Mucosa of stomach (tissue), 1 donor: Measurements from ENCODE around the gene MEF2C.

Source experiments
- H3K27me3 ChIP-seq: one replicate; pipeline ENCODE4 v1.7.0; 2013; ENCODE audit warnings: mild to moderate bottlenecking, low read length; ENCODE audit not compliant: control insufficient read depth, insufficient read depth
- H3K36me3 ChIP-seq: one replicate; pipeline ENCODE4 v1.7.0; 2013; ENCODE audit warnings: low read length; ENCODE audit not compliant: control insufficient read depth, insufficient read depth
- H3K4me1 ChIP-seq: one replicate; pipeline ENCODE4 v1.7.0; 2013; ENCODE audit warnings: mild to moderate bottlenecking, low read length; ENCODE audit not compliant: control insufficient read depth, insufficient read depth
- H3K4me3 ChIP-seq: one replicate; pipeline ENCODE4 v1.7.0; 2013; ENCODE audit warnings: low read length
- H3K9ac ChIP-seq: one replicate; pipeline ENCODE4 v1.7.0; 2013; ENCODE audit warnings: mild to moderate bottlenecking, low read length, moderate library complexity
- H3K9me3 ChIP-seq: one replicate; pipeline ENCODE4 v1.7.0; 2013; ENCODE audit warnings: mild to moderate bottlenecking, low read length, moderate library complexity; ENCODE audit not compliant: control insufficient read depth
- donor health status: Pancreatic carcinoma.

MEF2C gene

GRCh38 chr5:88708682-88709398, 174.1 kb downstream of the MEF2C start:
- no peaks in the 10 kb centered on the region for H3K27me3 ChIP-seq
- H3K9me3 ChIP-seq = no peaks in the 10 kb centered on the region
- no peaks in the 10 kb centered on the region for H3K4me1 ChIP-seq
- H3K9ac ChIP-seq = no peak overlapping the region
- H3K36me3 ChIP-seq = no peaks in the 10 kb centered on the region
- H3K4me3 ChIP-seq = no peak overlapping the region

GRCh38 chr5:88708021-88708420, 175.0 kb downstream of the MEF2C start:
- Histone ChIP-seq H3K36me3 (no peaks in the 10 kb centered on the region), H3K9ac (no peak overlapping the region), H3K4me3 (no peak overlapping the region), H3K9me3 (no peaks in the 10 kb centered on the region), H3K27me3 (no peaks in the 10 kb centered on the region), H3K4me1 (no peaks in the 10 kb centered on the region)

GRCh38 chr5:88707216-88707965, 175.6 kb downstream of the MEF2C start:
- Histone ChIP-seq H3K9me3 (no peaks in the 10 kb centered on the region), H3K27me3 (no peaks in the 10 kb centered on the region), H3K4me1 (no peaks in the 10 kb centered on the region), H3K36me3 (no peaks in the 10 kb centered on the region), H3K4me3 (no peak overlapping the region), H3K9ac (no peak overlapping the region)

GRCh38 chr5:88702332-88702731, 180.7 kb downstream of the MEF2C start:
- no peaks in the 10 kb centered on the region for H3K36me3 ChIP-seq
- no peak overlapping the region for H3K9ac ChIP-seq
- H3K27me3 ChIP-seq = no peaks in the 10 kb centered on the region
- no peak overlapping the region for H3K4me3 ChIP-seq
- no peaks in the 10 kb centered on the region for H3K4me1 ChIP-seq
- no peaks in the 10 kb centered on the region for H3K9me3 ChIP-seq

GRCh38 chr5:88700121-88700520, 182.9 kb downstream of the MEF2C start:
- Histone ChIP-seq H3K4me1 (no peaks in the 10 kb centered on the region), H3K27me3 (peaks cover 15% of the 10 kb centered on the region), H3K36me3 (no peaks in the 10 kb centered on the region), H3K9ac (no peak overlapping the region), H3K9me3 (no peaks in the 10 kb centered on the region), H3K4me3 (no peak overlapping the region)

GRCh38 chr5:88698290-88698689, 184.7 kb downstream of the MEF2C start:
- H3K36me3 ChIP-seq = no peaks in the 10 kb centered on the region
- no peak overlapping the region for H3K9ac ChIP-seq
- H3K4me1 ChIP-seq = no peaks in the 10 kb centered on the region
- no peak overlapping the region for H3K4me3 ChIP-seq
- peaks cover 31% of the 10 kb centered on the region for H3K27me3 ChIP-seq
- no peaks in the 10 kb centered on the region for H3K9me3 ChIP-seq

- Histone ChIP-seq H3K27me3 (peaks cover 50% of the 10 kb centered on the region), H3K36me3 (no peaks in the 10 kb centered on the region), H3K9ac (no peak overlapping the region), H3K4me3 (no peak overlapping the region), H3K9me3 (no peaks in the 10 kb centered on the region), H3K4me1 (peaks cover 5% of the 10 kb centered on the region)
Measured at GRCh38 chr5:88696466-88696865, 186.5 kb downstream of the MEF2C start.

GRCh38 chr5:88695931-88696330, 187.1 kb downstream of the MEF2C start:
- H3K4me3 ChIP-seq = no peak overlapping the region
- no peaks in the 10 kb centered on the region for H3K9me3 ChIP-seq
- peaks cover 5% of the 10 kb centered on the region for H3K4me1 ChIP-seq
- no peak overlapping the region for H3K9ac ChIP-seq
- H3K27me3 ChIP-seq = peaks cover 55% of the 10 kb centered on the region
- H3K36me3 ChIP-seq = no peaks in the 10 kb centered on the region

GRCh38 chr5:88695232-88695631, 187.8 kb downstream of the MEF2C start:
- Histone ChIP-seq H3K27me3 (peaks cover 62% of the 10 kb centered on the region), H3K4me3 (no peak overlapping the region), H3K9ac (no peak overlapping the region)

GRCh38 chr5:88694023-88694679, 188.8 kb downstream of the MEF2C start:
- Histone ChIP-seq H3K4me1 (peaks cover 5% of the 10 kb centered on the region), H3K27me3 (peaks cover 73% of the 10 kb centered on the region), H3K9ac (no peak overlapping the region), H3K4me3 (no peak overlapping the region), H3K9me3 (no peaks in the 10 kb centered on the region), H3K36me3 (no peaks in the 10 kb centered on the region)

More at GRCh38 chr5:88695232-88695631, 187.8 kb downstream of the MEF2C start:
- Histone ChIP-seq H3K9me3 (no peaks in the 10 kb centered on the region), H3K36me3 (no peaks in the 10 kb centered on the region), H3K4me1 (peaks cover 5% of the 10 kb centered on the region)

- no peak overlapping the region for H3K4me3 ChIP-seq
Measured at GRCh38 chr5:88693071-88693932, 189.7 kb downstream of the MEF2C start.

More at GRCh38 chr5:88693071-88693932, 189.7 kb downstream of the MEF2C start:
- H3K9ac ChIP-seq = no peak overlapping the region
- H3K27me3 ChIP-seq = peaks cover 81% of the 10 kb centered on the region
- H3K4me1 ChIP-seq = peaks cover 5% of the 10 kb centered on the region
- no peaks in the 10 kb centered on the region for H3K36me3 ChIP-seq
- H3K9me3 ChIP-seq = no peaks in the 10 kb centered on the region
